Activated CD8-positive, alpha-beta T cell treated with anti-CD3 and anti-CD28 coated beads for 36 hours (primary cell): ENCODE results near the gene KXD1. TPM values are rescaled to one million over a fixed set of nuclear protein-coding genes. Genes with fewer than 3 reads are reported as not detected.

Source experiments
- ATAC-seq: fragments of 200-7000 bp; cut with Tn5 transposase; one replicate; pipeline ENCODE4 v1.10.0; 2021; ENCODE audit warnings: mild to moderate bottlenecking, moderate library complexity
- CTCF ChIA-PET: fragments of 350-600 bp; sonication (Branson Sonifier 250); formaldehyde crosslinking; loops from one replicate; lab custom pipeline; 2021; ENCODE audit warnings: antibody characterized with exemption; lab: Charles Lee
- POLR2A ChIA-PET: fragments of 350-600 bp; sonication (Branson Sonifier 250); formaldehyde crosslinking; loops from one replicate; lab custom pipeline; 2021; ENCODE audit warnings: antibody characterized with exemption; lab: Charles Lee
- DNase-seq: peaks from one replicate; pipeline ENCODE4 v3.0.0-alpha.2; 2020
- H3K27ac Mint-ChIP-seq: one replicate; pipeline ENCODE4 v1.8.0; 2021; ENCODE audit warnings: mild to moderate bottlenecking, mixed read lengths
- H3K27me3 Mint-ChIP-seq: one replicate; pipeline ENCODE4 v1.8.0; 2021; ENCODE audit warnings: mixed read lengths
- H3K36me3 Mint-ChIP-seq: one replicate; pipeline ENCODE4 v1.8.0; 2021; ENCODE audit warnings: low read depth, mixed read lengths
- H3K4me1 Mint-ChIP-seq: one replicate; pipeline ENCODE4 v1.8.0; 2021; ENCODE audit warnings: low read depth, mixed read lengths
- H3K4me3 Mint-ChIP-seq: one replicate; pipeline ENCODE4 v1.8.0; 2021; ENCODE audit warnings: mild to moderate bottlenecking, moderate library complexity, mixed read lengths
- H3K9me3 Mint-ChIP-seq: one replicate; pipeline ENCODE4 v1.8.0; 2021; ENCODE audit warnings: mixed read lengths
- CTCF ChIP-seq: fragments of 200-600 bp; IDR thresholded peaks from one replicate; pipeline ENCODE4 v1.8.0; 2022; ENCODE audit warnings: antibody characterized with exemption, mild to moderate bottlenecking
- intact Hi-C: fragments of 100-400 bp; cut with micrococcal nuclease; formaldehyde crosslinking; loops from one replicate; pipeline ENCODE4 v1.10.0; 2022
- total RNA-seq, 2 experiments: library from RNA; stranded (reverse); gene quantifications; one replicate each; pipeline ENCODE4 v1.2.3, GENCODE V29; 2021

The KXD1 gene
- total RNA-seq, 2 experiments from 2014 or later, result 137 to 142 TPM

GRCh38 chr19:18576383-18576782 lies 18.7 kb downstream of the KXD1 start:
- intact Hi-C loops, result loop anchor here (10.0 kb wide), 1 partner anchor 112 kb away; no protein-coding TSS in a partner anchor
- no peak for TF ChIP-seq CTCF
- ATAC-seq, result no peak

DNA sequence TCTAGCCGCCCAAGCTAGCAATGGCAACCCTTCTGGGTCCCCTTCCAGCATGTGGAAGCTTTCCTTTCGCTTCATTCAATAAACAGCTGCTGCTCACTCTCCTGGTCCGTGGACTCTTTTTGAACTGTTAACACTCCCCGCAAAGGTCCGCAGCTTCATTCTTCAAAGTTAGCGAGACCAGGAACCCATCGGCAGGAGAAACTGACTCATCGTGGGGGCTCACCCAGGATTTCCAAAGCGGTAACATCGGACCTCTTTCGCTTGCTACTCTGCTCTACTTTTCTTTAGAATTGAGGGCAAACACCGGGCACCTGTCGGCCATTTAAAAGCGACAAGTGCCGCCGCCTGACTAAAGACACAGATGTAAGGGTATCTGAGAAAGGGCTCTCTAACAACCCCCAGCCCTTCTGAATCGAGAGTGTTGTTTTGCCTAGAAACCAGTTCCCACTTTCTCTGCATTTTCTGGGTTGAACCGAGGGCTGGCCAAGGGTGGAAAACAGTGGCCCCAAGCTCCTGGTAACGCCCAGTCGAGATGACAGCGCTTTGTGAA lies 19.8 kb downstream of the KXD1 start:
- H3K4me3 Mint-ChIP-seq, result no peak overlapping the region
- intact Hi-C loops, result loop anchor here (10.0 kb wide), 1 partner anchor 113 kb away; no protein-coding TSS in a partner anchor
- no peaks in the 10 kb centered on the region for H3K9me3 Mint-ChIP-seq
- H3K36me3 Mint-ChIP-seq, result peaks cover 36% of the 10 kb centered on the region
- DNase-seq (no peak), ATAC-seq (no peak)
- peaks cover 28% of the 10 kb centered on the region for H3K4me1 Mint-ChIP-seq
- ChIA-PET CTCF (interaction anchor here (1.1 to 3.7 kb wide), 3 partner anchors 9 to 57 kb away, joined by 3 to 18 read pairs (median 6); partner anchors contain the start of gene REX1BD), POLR2A (interaction anchor here (1.0 to 4.2 kb wide), 3 partner anchors 10 to 33 kb away, joined by 3 to 34 read pairs (median 11); partner anchors contain the start of gene REX1BD)
- no peaks in the 10 kb centered on the region for H3K27me3 Mint-ChIP-seq
- TF ChIP-seq CTCF, result no peak
- H3K27ac Mint-ChIP-seq, result no peak overlapping the region

More at GRCh38 chr19:18576383-18576782, 18.7 kb downstream of the KXD1 start:
- CTCF ChIA-PET, result interaction anchor here (2.2 to 3.7 kb wide), 2 partner anchors 12 to 56 kb away, joined by 6 to 18 read pairs; partner anchors contain the start of gene REX1BD
- Mint-ChIP-seq H3K27me3 (no peaks in the 10 kb centered on the region), H3K4me3 (no peak overlapping the region), H3K27ac (no peak overlapping the region), H3K4me1 (peaks cover 30% of the 10 kb centered on the region), H3K36me3 (peaks cover 44% of the 10 kb centered on the region), H3K9me3 (no peaks in the 10 kb centered on the region)
- POLR2A ChIA-PET, result interaction anchor here (2.1 to 4.2 kb wide), 2 partner anchors 11 to 17 kb away, joined by 11 to 34 read pairs; partner anchors contain the start of gene REX1BD
- DNase-seq, result no peak

- no peak for ATAC-seq
- intact Hi-C loops, result no loop called here
- Mint-ChIP-seq H3K27me3 (no peaks in the 10 kb centered on the region), H3K9me3 (no peaks in the 10 kb centered on the region), H3K36me3 (peaks cover 10% of the 10 kb centered on the region), H3K4me3 (no peak overlapping the region), H3K27ac (no peak overlapping the region), H3K4me1 (peaks cover 7% of the 10 kb centered on the region)
- POLR2A ChIA-PET, result interaction anchor here (0.6 kb wide), 1 partner anchor 317 kb away, joined by 3 read pairs; no protein-coding TSS in a partner anchor
- no peak for TF ChIP-seq CTCF
- no peak for DNase-seq
- CTCF ChIA-PET, result interaction anchor here (1.2 to 3.3 kb wide), 4 partner anchors 8 to 267 kb away, joined by 4 to 11 read pairs (median 6); partner anchors contain the start of gene UBA52
Measured at GRCh38 chr19:18580311-18580710, 22.6 kb downstream of the KXD1 start.

GRCh38 chr19:18586306-18586705 lies 28.6 kb downstream of the KXD1 start:
- CTCF ChIA-PET, result interaction anchor here (0.9 to 2.1 kb wide), 6 partner anchors 8 to 66 kb away, joined by 3 to 6 read pairs (median 4); partner anchors contain the start of gene UBA52

More at GRCh38 chr19:18586306-18586705, 28.6 kb downstream of the KXD1 start:
- ATAC-seq, result no peak
- peaks cover 12% of the 10 kb centered on the region for H3K36me3 Mint-ChIP-seq
- H3K4me1 Mint-ChIP-seq, result peaks cover 28% of the 10 kb centered on the region
- no peaks in the 10 kb centered on the region for H3K27me3 Mint-ChIP-seq
- H3K4me3 Mint-ChIP-seq, result no peak overlapping the region
- DNase-seq, result no peak
- intact Hi-C loops, result no loop called here
- no peak for TF ChIP-seq CTCF
- H3K9me3 Mint-ChIP-seq, result no peaks in the 10 kb centered on the region
- POLR2A ChIA-PET, result interaction anchor here (1.0 to 3.6 kb wide), 4 partner anchors 9 to 332 kb away, joined by 3 to 34 read pairs (median 14); partner anchors contain the start of gene UBA52
- no peak overlapping the region for H3K27ac Mint-ChIP-seq
